CD14-positive monocyte (primary cell): ENCODE measurements around the gene CHRDL2. TPM values are rescaled to one million over a fixed set of nuclear protein-coding genes. Genes with fewer than 3 reads are reported as not detected.

Source experiments
- DNase-seq, 3 donors: peaks; one replicate each; pipeline ENCODE4 v3.0.0-alpha.2; 2011 to 2022
- H2AFZ ChIP-seq: 2 replicates; pipeline ENCODE4 v1.6.0; 2012; ENCODE audit warnings: mild to moderate bottlenecking, low read depth, low read length, inconsistent platforms; ENCODE audit not compliant: insufficient read depth, poor library complexity, severe bottlenecking
- H3K27ac ChIP-seq, 2 donors: 1 replicate in 1 of 2; 2 replicates in 1 of 2; pipeline ENCODE4 v1.5.1; 2012 to 2013; ENCODE audit warnings: low read length in 2 of 2, control low read depth in 1 of 2, inconsistent platforms in 1 of 2, low read depth in 1 of 2, mild to moderate bottlenecking in 1 of 2
- H3K27me3 ChIP-seq, 2 donors: one replicate each; pipeline versions ENCODE4 v1.6.0 to v1.6.1; 2011 to 2013; ENCODE audit warnings: low read length in 2 of 2; ENCODE audit not compliant: control insufficient read depth in 2 of 2, insufficient read depth in 2 of 2
- H3K36me3 ChIP-seq, 2 donors: replicated peaks in 1 of 2; 1 replicate in 1 of 2; 2 replicates in 1 of 2; pipeline versions ENCODE4 v1.5.1 to v1.6.1; 2012 to 2013; ENCODE audit warnings: low read length in 2 of 2, control low read depth in 1 of 2, inconsistent platforms in 1 of 2, mild to moderate bottlenecking in 1 of 2; ENCODE audit not compliant: insufficient read depth in 2 of 2, control insufficient read depth in 1 of 2
- H3K4me1 ChIP-seq, 2 donors: 1 replicate in 1 of 2; 2 replicates in 1 of 2; pipeline versions ENCODE4 v1.5.1 to v1.6.1; 2012 to 2013; ENCODE audit warnings: low read length in 2 of 2, control low read depth in 1 of 2, inconsistent platforms in 1 of 2, mild to moderate bottlenecking in 1 of 2, moderate library complexity in 1 of 2; ENCODE audit not compliant: insufficient read depth in 2 of 2, control insufficient read depth in 1 of 2
- H3K4me2 ChIP-seq: replicated peaks from 2 replicates; pipeline ENCODE3; 2012; ENCODE audit warnings: low read length, moderate library complexity, mild to moderate bottlenecking; ENCODE audit not compliant: poor library complexity, severe bottlenecking; ENCODE audit errors: extremely low read depth
- H3K4me3 ChIP-seq, 3 experiments: fragments of 200-600 bp in 1 of 3; sonication (generic) in 1 of 3; replicated peaks in 1 of 3; 1 replicate in 2 of 3; 2 replicates in 1 of 3; pipeline ENCODE4 v1.5.1; 2011 to 2013; ENCODE audit warnings: low read length in 3 of 3, mild to moderate bottlenecking in 3 of 3, control low read depth in 2 of 3, low read depth in 2 of 3, inconsistent platforms in 1 of 3, moderate library complexity in 1 of 3
- H3K79me2 ChIP-seq: 2 replicates; pipeline ENCODE4 v1.6.0; 2012; ENCODE audit warnings: mild to moderate bottlenecking, control low read depth, inconsistent platforms, low read length, moderate library complexity; ENCODE audit not compliant: insufficient read depth
- H3K9ac ChIP-seq: 2 replicates; pipeline ENCODE4 v1.6.0; 2017; ENCODE audit warnings: low read length, mild to moderate bottlenecking; ENCODE audit not compliant: insufficient read depth, poor library complexity, severe bottlenecking
- H3K9me3 ChIP-seq, 2 donors: replicated peaks in 1 of 2; 1 replicate in 1 of 2; 2 replicates in 1 of 2; pipeline versions ENCODE4 v1.5.1 to v1.6.1; 2012 to 2013; ENCODE audit warnings: low read length in 2 of 2, control low read depth in 1 of 2; ENCODE audit not compliant: control insufficient read depth in 1 of 2, insufficient read depth in 1 of 2
- H4K20me1 ChIP-seq: 2 replicates; pipeline ENCODE4 v1.6.0; 2012; ENCODE audit warnings: mild to moderate bottlenecking, low read length, control low read depth, moderate library complexity; ENCODE audit not compliant: insufficient read depth
- H3K27ac Mint-ChIP-seq, 7 donors: one replicate each; pipeline ENCODE4 v1.8.0; 2020; ENCODE audit warnings: mild to moderate bottlenecking in 7 of 7, mixed read lengths in 7 of 7, moderate library complexity in 6 of 7, inconsistent platforms in 2 of 7
- H3K27me3 Mint-ChIP-seq, 3 donors: one replicate each; pipeline ENCODE4 v1.8.0; 2021 to 2022; ENCODE audit warnings: low read depth in 3 of 3, mild to moderate bottlenecking in 3 of 3, mixed read lengths in 3 of 3, moderate library complexity in 3 of 3, inconsistent platforms in 1 of 3
- H3K36me3 Mint-ChIP-seq, 2 donors: one replicate each; pipeline ENCODE4 v1.8.0; 2020; ENCODE audit warnings: mixed read lengths in 2 of 2, inconsistent platforms in 1 of 2, mild to moderate bottlenecking in 1 of 2
- H3K4me1 Mint-ChIP-seq: one replicate; pipeline ENCODE4 v1.8.0; 2020; ENCODE audit warnings: mild to moderate bottlenecking, mixed read lengths
- H3K4me3 Mint-ChIP-seq, 2 donors: one replicate each; pipeline ENCODE4 v1.8.0; 2020; ENCODE audit warnings: mild to moderate bottlenecking in 2 of 2, mixed read lengths in 2 of 2, moderate library complexity in 1 of 2
- H3K9me3 Mint-ChIP-seq, 7 donors: one replicate each; pipeline ENCODE4 v1.8.0; 2020 to 2022; ENCODE audit warnings: mixed read lengths in 7 of 7, mild to moderate bottlenecking in 6 of 7, moderate library complexity in 6 of 7, inconsistent platforms in 2 of 7
- CTCF ChIP-seq: fragments of 200-600 bp; IDR thresholded peaks from one replicate; pipeline ENCODE4 v1.8.0; 2022; ENCODE audit warnings: antibody characterized with exemption, mild to moderate bottlenecking
- whole genome bisulfite sequencing: methylation state at CpG from one replicate; pipeline ENCODE4 v1.1.5; 2013; ENCODE audit warnings: missing lambda C conversion rate; ENCODE audit not compliant: insufficient coverage; 5-methylcytosine and 5-hydroxymethylcytosine counted together
- intact Hi-C, 2 donors: fragments of 100-400 bp; cut with micrococcal nuclease; formaldehyde crosslinking; loops; one replicate each; pipeline versions ENCODE4 v1.15.0 to v1.15.1; 2023
- polyA plus RNA-seq, 3 donors: library from polyadenylated mRNA; depleted of rRNA in 1 of 3; unstranded in 2 of 3; stranded (reverse) in 1 of 3; fragments of 300-500 nt in 2 of 3; fragments of >200 nt in 1 of 3; fragmentation: Illumina TruSeq in 2 of 3; gene quantifications; 1 replicate in 2 of 3; 2 replicates in 1 of 3; pipeline ENCODE4 v1.2.3, GENCODE V29; 2012 to 2021

CHRDL2 gene
- polyA plus RNA-seq, 3 donors: not detected

DNA sequence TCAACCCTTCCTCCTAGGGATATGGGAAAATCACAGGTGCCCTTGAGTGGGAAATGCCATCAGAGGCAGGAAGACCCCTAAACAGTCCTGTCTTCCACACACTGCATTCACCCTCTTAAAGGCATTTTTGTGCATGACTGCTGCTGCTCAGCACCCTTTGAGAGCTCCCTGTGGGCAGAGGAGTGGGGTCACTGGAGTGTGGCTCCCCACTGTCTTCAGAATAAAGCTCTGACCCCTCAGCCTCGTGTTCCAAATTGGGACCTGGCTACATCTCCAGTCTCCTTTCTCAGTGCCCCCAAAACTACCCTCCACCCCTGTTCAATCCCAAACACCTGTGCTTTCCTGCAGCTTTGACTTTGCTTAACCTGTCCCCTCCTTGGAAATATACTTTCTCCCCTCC is 46.6 kb downstream of the CHRDL2 start:
- no peak for DNase-seq

GRCh38 chr11:74683941-74684481 is 47.2 kb downstream of the CHRDL2 start:
- no peaks in the 10 kb centered on the region for H3K9me3 ChIP-seq
- DNase-seq: no peak
- peaks cover 22 to 38% of the 10 kb centered on the region in 2 donors for H3K4me1 ChIP-seq
- Mint-ChIP-seq H3K27me3 (peaks cover 21 to 23% (median 21%) of the 10 kb centered on the region in 3 donors), H3K4me3 (peak overlapping the region; percentile 24 to 76), H3K4me1 (peaks cover 39% of the 10 kb centered on the region), H3K36me3 (peaks cover 0 to 2% of the 10 kb centered on the region in 2 donors), H3K9me3 (peaks cover 0 to 4% (median 0%) of the 10 kb centered on the region in 7 donors), H3K27ac (no peak overlapping the region)
- no peaks in the 10 kb centered on the region for H3K36me3 ChIP-seq
- intact Hi-C loops: no loop called here
- TF ChIP-seq CTCF: no peak
- H3K79me2 ChIP-seq: no peaks in the 10 kb centered on the region
- no peak overlapping the region for H2AFZ ChIP-seq
- no peak overlapping the region for H3K27ac ChIP-seq
- no peak overlapping the region for H3K9ac ChIP-seq
- peak overlapping the region; percentile 61 for H3K4me2 ChIP-seq
- no peaks in the 10 kb centered on the region for H4K20me1 ChIP-seq
- peaks cover 6 to 19% of the 10 kb centered on the region in 2 donors for H3K27me3 ChIP-seq
- H3K4me3 ChIP-seq: no peak overlapping the region
- WGBS: 69% methylated on average over 10 of the region's 12 CpGs

More for the DNA sequence above, 46.6 kb downstream of the CHRDL2 start:
- H3K27me3 Mint-ChIP-seq: peaks cover 21 to 23% (median 21%) of the 10 kb centered on the region in 3 donors
- no peaks in the 10 kb centered on the region for H3K79me2 ChIP-seq
- H3K36me3 Mint-ChIP-seq: peaks cover 0 to 2% of the 10 kb centered on the region in 2 donors
- no peaks in the 10 kb centered on the region for H4K20me1 ChIP-seq
- peak overlapping the region in 1 of 2 donors; percentile 76 for H3K4me3 Mint-ChIP-seq
- peaks cover 0 to 4% (median 0%) of the 10 kb centered on the region in 7 donors for H3K9me3 Mint-ChIP-seq
- no peak overlapping the region for H2AFZ ChIP-seq
- H3K4me1 ChIP-seq: peaks cover 22 to 38% of the 10 kb centered on the region in 2 donors
- H3K9ac ChIP-seq: no peak overlapping the region
- intact Hi-C loops: no loop called here
- no peak overlapping the region for H3K27ac Mint-ChIP-seq
- peaks cover 6 to 19% of the 10 kb centered on the region in 2 donors for H3K27me3 ChIP-seq
- H3K27ac ChIP-seq: no peak overlapping the region
- 90% methylated on average over 1 of the region's 1 CpG for whole genome bisulfite sequencing
- no peaks in the 10 kb centered on the region for H3K9me3 ChIP-seq
- peaks cover 39% of the 10 kb centered on the region for H3K4me1 Mint-ChIP-seq
- TF ChIP-seq CTCF: no peak
- no peak overlapping the region for H3K4me2 ChIP-seq
- no peak overlapping the region for H3K4me3 ChIP-seq
- H3K36me3 ChIP-seq: no peaks in the 10 kb centered on the region
